Measurements from ENCODE around the gene NFATC4. TPM values are rescaled to one million over a fixed set of nuclear protein-coding genes. Genes with fewer than 3 reads are reported as not detected.
A peak's percentile ranks its signal among the peaks of the same experiment; 100 is the strongest.
"Not testable (repeated sequence)": the region's sequence is repeated elsewhere in the genome, so short reads cannot be mapped to it uniquely, and the experiment has no call there.

The NFATC4 gene
- 16.1 and 19.1 TPM in 2 replicates for total RNA-seq

- peak; percentile 86 for DNase-seq (ENCODE audit: low read depth, low spot score)
Observed at GRCh38 chr14:24367514-24368211, at the start of gene NFATC4. TSS of gene NFATC4 (plus strand) at chr14:24368184. CDS start at chr14:24368341, 157 bp downstream.

DNA sequence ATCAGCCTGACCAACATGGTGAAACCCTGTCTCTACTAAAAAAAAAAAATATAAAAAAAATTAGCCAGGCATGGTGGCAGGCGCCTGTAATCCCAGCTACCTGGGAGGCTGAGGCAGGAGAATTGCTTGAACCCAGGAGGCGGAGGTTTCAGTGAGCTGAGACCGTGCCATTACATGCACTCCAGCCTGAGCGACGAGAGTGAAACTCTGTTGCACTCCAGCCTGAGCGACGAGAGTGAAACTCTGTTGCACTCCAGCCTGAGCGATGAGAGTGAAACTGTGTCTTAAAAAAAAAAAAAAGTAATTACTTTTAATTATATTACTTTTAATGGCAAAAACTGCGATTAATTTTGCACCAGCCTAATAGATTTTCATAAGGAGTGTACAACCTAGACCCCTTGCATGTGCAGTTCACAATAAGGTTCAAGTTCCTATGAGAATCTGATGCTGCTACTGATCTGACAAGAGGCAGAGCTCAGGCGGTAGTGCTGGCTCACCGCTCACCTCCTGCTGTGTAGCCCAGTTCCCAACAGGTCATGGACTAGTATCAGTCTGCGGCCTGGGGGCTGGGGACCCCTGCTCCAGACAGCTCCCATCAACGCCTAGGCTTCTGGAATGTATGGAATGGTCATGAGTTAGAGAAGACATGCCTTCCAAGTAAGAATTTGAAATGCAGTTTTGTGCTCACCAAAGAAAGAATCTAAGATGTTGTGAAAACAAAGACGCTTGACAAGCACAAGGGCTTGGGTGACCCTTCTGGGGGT, 46.6 kb upstream of the NFATC4 start:
- DNase-seq (ENCODE audit: low read depth, low spot score), result no peak

GRCh38 chr14:24322672-24323071, 45.3 kb upstream of the NFATC4 start:
- DNase-seq (ENCODE audit: low read depth, low spot score), result no peak

GRCh38 chr14:24323341-24323740, 44.6 kb upstream of the NFATC4 start:
- DNase-seq (ENCODE audit: low read depth, low spot score), result no peak

DNA sequence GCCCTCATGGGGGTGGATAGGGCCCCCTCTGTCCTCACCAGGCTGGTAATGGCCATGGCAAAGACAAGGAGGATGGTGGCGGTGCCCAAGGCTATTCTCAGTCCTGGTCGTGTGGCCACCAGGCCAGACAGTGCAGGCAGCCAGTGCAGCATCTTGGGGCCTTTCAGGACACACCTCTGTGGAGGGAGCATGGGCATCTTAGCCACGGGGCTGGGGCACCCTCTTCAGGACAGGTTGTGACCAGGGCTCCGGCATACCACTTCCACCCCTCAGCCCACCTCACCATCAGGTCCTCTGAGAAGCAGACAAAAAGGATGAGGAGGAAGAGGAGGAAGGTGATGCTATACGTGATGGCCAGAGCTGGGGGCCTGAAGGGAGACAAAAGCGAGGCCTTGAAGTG, 44.0 kb upstream of the NFATC4 start:
- DNase-seq (ENCODE audit: low read depth, low spot score), result no peak

- no peak for DNase-seq (ENCODE audit: low read depth, low spot score)
Observed at GRCh38 chr14:24325041-24325530, 42.9 kb upstream of the NFATC4 start.

DNA sequence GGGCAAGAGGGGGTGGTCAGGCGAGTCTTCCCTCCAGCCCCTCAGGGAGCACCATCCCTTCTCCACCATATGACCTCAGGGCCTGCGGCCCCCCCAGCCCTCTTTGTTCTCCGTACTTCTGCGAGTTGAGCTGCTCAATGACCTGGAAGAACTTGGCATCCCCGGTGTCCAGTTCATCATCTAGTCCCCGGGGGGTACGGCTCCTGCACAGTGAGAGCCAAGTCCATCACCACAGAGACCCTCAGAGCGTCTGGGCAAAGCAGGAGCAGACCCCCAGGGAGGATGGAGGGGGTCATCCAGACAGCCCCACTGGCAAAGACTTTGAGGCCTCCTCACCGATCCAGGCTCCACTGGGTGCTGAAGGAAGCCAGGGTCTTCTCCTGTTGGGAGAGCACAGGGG, 42.0 kb upstream of the NFATC4 start:
- DNase-seq (ENCODE audit: low read depth, low spot score), result no peak

- no peak for DNase-seq (ENCODE audit: low read depth, low spot score)
Observed at GRCh38 chr14:24327303-24327702, 40.7 kb upstream of the NFATC4 start.

DNA sequence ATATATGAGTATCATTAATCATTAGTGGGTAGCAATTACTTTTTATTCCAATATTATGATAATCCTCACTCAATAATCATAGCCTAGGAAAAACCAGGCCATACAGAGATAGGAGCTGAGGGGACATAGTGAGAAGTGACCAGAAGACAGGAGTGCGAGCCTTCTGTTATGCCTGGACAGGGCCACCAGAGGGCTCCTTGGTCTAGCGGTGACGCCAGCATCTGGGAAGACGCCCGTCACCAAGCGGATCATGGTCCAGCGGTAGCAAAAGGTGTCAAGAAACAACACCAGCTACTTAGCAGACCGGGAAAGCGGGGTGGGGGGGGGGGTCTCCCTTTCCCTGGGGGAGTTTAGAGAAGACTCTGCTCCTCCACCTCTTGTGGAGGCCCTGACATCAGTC, 40.1 kb upstream of the NFATC4 start:
- not testable (repeated sequence) for DNase-seq (ENCODE audit: low read depth, low spot score)

GRCh38 chr14:24329073-24329663, 38.8 kb upstream of the NFATC4 start:
- DNase-seq (ENCODE audit: low read depth, low spot score), result no peak

DNA sequence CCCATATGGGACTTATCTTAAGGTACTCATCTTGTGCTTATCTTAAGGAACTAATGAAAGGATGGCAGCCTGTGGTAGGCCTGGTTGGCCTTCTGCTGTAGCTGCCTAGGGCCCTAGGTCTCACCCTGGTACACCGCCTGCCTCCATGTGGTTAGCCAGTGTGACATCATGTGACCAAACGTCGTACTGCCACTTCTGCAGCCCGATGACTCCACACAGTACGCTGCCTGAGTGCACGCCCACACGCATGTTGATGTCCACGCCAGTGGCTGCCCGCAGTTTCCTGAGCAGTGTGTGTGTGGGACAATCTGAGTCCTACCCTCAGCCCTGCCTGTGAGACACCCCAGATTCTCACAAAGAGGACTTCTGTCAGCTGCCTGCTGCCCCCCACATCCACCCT, 38.2 kb upstream of the NFATC4 start:
- DNase-seq (ENCODE audit: low read depth, low spot score), result no peak

DNA sequence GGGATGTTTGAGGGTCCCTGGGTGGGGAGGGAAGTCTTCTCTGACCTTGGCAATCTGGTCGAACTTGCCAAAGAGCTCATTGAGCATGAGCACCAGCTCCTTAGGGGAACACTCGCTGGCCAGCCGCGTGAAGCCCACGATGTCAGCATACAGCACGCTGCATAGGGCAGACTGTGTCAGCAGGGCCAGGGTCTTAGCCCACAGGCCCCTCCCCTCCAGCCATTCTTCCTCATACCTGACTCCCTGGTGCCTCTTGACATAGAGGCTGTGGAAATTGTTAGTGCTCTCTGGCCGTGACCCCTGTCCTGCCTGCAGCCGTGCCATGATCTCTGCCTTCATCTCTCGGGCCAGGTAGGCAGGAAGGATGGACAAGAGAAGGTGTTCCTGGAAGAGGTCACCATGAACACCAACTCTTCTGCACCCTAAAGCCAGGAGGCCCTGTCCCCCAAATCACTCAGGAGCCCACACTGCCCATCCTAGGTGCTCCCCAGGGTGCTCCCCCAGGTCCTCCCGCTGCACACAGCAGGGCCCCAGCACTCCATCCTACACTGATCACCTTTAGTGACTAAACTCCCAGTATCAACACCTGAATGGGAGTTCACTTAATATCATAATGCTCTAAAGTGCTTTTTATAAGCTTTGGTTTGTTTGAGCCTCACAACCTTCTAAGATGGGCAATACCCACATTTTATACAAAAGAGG, 36.9 kb upstream of the NFATC4 start:
- no peak for DNase-seq (ENCODE audit: low read depth, low spot score)

DNA sequence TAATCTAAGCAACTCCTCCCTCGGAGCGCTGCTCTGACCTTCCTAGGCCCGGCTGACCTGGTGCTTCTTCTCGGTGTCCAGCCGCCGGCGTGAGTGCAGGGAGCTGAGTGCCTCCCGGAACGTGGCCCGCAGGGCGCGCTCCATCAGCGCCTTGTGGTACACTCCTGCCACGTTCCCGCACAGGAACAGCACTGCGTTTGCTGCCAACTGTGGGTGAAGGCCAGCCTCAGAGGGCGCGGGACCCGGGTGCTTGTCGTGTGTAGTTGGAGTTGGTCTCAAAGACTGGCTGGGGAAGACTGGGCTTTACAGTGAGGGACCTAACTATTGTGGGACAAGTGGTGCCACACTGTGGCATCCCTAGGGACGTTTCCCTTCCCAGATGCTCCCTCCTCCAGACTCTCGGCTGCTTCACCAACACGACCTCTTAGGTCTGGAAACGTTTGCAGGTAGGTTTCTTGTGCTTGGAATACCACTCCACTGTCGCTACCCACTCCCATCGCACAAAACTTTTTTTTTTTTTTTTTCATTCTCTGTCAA, 36.2 kb upstream of the NFATC4 start:
- no peak for DNase-seq (ENCODE audit: low read depth, low spot score)

DNA sequence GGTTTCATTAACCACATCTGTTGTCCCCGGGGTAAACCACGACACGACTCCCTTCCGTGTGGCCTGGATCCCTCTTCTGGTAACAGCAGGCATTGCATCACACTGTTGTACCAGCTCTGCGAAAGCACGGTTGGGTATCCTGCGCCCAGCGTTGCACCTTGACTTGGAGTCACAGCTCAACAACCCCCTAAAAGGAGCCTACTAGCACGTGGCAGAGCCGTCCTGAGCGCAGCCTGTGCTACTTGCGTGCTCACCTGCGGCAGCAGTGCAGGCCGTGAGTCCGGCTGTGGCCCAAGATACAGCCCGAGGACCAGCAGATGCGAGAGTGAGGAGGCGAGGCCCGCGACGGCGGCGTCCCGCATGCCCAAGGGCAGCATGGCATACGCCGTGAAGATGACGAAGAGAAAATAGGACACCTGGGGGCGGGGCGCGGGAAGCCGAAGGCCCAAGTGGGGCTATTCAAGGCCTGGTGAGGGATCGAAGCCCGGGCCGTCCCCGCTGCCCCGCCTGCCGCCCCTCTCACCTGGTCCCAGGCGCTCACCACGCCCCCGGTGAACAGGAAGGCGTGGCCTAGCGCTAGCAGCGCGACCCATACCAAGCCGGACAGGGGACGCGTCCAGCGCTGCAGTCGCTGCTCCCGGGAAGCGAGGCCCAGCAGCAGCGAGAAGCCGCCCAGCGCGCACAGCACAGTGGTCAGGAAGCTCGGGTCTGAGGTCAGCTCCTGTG, 35.6 kb upstream of the NFATC4 start:
- no peak for DNase-seq (ENCODE audit: low read depth, low spot score)

- DNase-seq (ENCODE audit: low read depth, low spot score), result no peak
Observed at GRCh38 chr14:24334431-24335291, 33.3 kb upstream of the NFATC4 start, which contains the start of gene ADCY4. TSS of gene ADCY4 (minus strand) at chr14:24335071. CDS start at chr14:24334652, 419 bp downstream.

GRCh38 chr14:24335461-24336171, 32.4 kb upstream of the NFATC4 start:
- DNase-seq (ENCODE audit: low read depth, low spot score), result no peak

DNA sequence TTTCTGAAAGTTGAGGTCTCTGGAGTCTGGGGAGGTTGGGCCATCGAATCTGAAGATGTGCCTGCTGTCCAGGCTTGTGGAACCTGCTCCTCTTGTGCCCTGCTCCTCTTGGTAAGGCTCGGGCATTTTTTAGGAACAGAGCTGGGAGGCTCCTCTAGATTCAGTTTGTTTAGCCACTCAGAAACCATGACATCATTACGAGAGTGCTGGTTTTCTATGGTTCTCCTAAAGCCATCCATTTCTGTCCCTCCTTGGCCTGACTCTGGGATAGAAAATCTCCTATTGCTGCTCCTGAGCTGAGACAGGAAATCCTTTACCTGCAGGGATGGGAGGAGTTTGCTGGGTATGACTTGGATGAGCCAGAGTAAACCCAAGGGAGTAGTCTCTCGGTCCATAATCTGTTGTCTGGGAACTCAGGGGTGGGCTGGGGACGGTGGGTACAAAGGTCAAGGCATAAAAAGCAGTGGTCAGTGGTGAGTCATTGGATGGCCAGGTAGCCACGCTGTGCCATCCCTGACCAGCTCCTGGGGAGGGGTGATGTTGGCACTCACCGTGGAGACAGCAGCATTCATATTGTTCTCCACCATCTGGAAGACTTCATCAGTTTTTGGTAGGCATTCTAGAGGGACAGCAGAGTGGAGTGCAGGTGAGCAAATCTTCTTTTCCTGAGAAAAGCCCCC, 30.7 kb upstream of the NFATC4 start:
- DNase-seq (ENCODE audit: low read depth, low spot score), result no peak

GRCh38 chr14:24337824-24338175, 30.2 kb upstream of the NFATC4 start:
- DNase-seq (ENCODE audit: low read depth, low spot score), result no peak

GRCh38 chr14:24338843-24339242, 29.1 kb upstream of the NFATC4 start:
- DNase-seq (ENCODE audit: low read depth, low spot score), result no peak
